ENCODE measurements around the gene PGC.

DNA sequence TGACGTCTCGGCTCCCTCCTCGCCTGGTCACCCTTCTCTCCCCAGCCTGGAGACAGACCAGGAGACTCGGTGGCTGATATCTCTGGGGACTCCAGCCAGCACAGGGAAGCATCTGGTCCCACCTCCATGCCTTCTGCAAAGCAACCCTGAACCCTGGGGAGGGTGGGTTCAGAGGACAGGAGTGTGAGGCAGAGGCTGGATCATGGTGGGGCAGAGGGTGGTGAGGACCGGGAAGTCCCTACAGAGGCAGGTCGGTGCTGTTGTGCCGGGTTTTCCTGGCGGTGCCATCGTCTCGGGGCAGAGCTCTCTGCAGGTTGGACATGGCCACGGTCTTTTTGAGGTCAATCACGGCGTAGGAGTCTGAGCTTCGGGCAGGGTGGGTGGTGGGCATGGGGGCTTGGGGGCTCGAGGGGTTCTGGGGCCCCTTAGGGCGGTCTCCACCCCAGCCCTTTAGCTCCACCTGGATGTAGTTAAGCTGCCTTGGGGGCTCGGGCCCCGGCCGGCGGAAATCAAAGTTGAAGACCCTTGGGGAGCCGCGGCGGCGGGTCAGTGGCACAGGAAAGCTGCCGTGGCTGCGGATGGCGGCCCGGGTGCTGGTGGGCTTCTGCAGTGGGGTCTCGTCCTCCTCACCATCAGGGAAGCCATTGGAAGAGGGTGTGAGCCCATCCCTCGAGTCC, 23.3 kb upstream of the PGC start:
- TF ChIP-seq, protein P1, sequence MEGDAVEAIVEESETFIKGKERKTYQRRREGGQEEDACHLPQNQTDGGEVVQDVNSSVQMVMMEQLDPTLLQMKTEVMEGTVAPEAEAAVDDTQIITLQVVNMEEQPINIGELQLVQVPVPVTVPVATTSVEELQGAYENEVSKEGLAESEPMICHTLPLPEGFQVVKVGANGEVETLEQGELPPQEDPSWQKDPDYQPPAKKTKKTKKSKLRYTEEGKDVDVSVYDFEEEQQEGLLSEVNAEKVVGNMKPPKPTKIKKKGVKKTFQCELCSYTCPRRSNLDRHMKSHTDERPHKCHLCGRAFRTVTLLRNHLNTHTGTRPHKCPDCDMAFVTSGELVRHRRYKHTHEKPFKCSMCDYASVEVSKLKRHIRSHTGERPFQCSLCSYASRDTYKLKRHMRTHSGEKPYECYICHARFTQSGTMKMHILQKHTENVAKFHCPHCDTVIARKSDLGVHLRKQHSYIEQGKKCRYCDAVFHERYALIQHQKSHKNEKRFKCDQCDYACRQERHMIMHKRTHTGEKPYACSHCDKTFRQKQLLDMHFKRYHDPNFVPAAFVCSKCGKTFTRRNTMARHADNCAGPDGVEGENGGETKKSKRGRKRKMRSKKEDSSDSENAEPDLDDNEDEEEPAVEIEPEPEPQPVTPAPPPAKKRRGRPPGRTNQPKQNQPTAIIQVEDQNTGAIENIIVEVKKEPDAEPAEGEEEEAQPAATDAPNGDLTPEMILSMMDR (IDR thresholded peaks at IDR 0.05) = no peak
- no peak for TF ChIP-seq POLR2A (IDR thresholded peaks at IDR 0.05)

All from Peyer's patch (tissue), 4 donors.